ENCODE data around the gene ZFP62.

GRCh38 chr5:180813420-180813819, 47.7 kb downstream of the ZFP62 start:
- no peak for TF ChIP-seq CTCF (IDR thresholded peaks at IDR 0.05)
- TF ChIP-seq EP300 (IDR thresholded peaks at IDR 0.05) = no peak

Data from ovary (tissue), 3 donors.